ENCODE data around the gene COL6A2.

The COL6A2 gene

GRCh38 chr21:46141767-46142581 is 44.1 kb downstream of the COL6A2 start:
- DNase-seq (ENCODE audit: low spot score): no peak

- DNase-seq (ENCODE audit: low spot score): no peak
Observed at GRCh38 chr21:46142582-46143473, 44.9 kb downstream of the COL6A2 start.

- DNase-seq (ENCODE audit: low spot score): peak; percentile 38
Observed at GRCh38 chr21:46144464-46145070, 46.7 kb downstream of the COL6A2 start.

- no peak for DNase-seq (ENCODE audit: low spot score)
Observed at GRCh38 chr21:46145159-46145839, 47.4 kb downstream of the COL6A2 start.

GRCh38 chr21:46145840-46146691 is 48.2 kb downstream of the COL6A2 start:
- no peak for DNase-seq (ENCODE audit: low spot score)

GRCh38 chr21:46146856-46147255 is 48.9 kb downstream of the COL6A2 start:
- no peak for DNase-seq (ENCODE audit: low spot score)

GRCh38 chr21:46147429-46147828 is 49.5 kb downstream of the COL6A2 start:
- peak; percentile 63 for DNase-seq (ENCODE audit: low spot score)

GRCh38 chr21:46148106-46148505 is 50.2 kb downstream of the COL6A2 start:
- DNase-seq (ENCODE audit: low spot score): no peak

- DNase-seq (ENCODE audit: low spot score): no peak
Observed at GRCh38 chr21:46149205-46149901, 51.4 kb downstream of the COL6A2 start.

- DNase-seq (ENCODE audit: low spot score): no peak
Observed at GRCh38 chr21:46150073-46150472, 52.2 kb downstream of the COL6A2 start.

- no peak for DNase-seq (ENCODE audit: low spot score)
Observed at GRCh38 chr21:46150491-46151121, 52.7 kb downstream of the COL6A2 start.

- no peak for DNase-seq (ENCODE audit: low spot score)
Observed at GRCh38 chr21:46151261-46151988, 53.5 kb downstream of the COL6A2 start.

GRCh38 chr21:46151989-46152926 is 54.3 kb downstream of the COL6A2 start:
- DNase-seq (ENCODE audit: low spot score): no peak

GRCh38 chr21:46152927-46153246 is 55.0 kb downstream of the COL6A2 start:
- no peak for DNase-seq (ENCODE audit: low spot score)

GRCh38 chr21:46153247-46154154 is 55.6 kb downstream of the COL6A2 start:
- no peak for DNase-seq (ENCODE audit: low spot score)

- no peak for DNase-seq (ENCODE audit: low spot score)
Observed at GRCh38 chr21:46154155-46154954, 56.4 kb downstream of the COL6A2 start.

Data from SK-N-DZ (cell line).